IPS DF 19.7 (cell line): ENCODE data around the gene NKAIN1.
"Not testable (repeated sequence)": the region's sequence is repeated elsewhere in the genome, so short reads cannot be mapped to it uniquely, and the experiment has no call there.

Source experiments
- DNase-seq: peaks from one replicate; pipeline ENCODE4 v3.0.0-alpha.2; 2013; ENCODE audit warnings: low read depth, low spot score

Gene NKAIN1

GRCh38 chr1:31198150-31198549 lies 41.5 kb downstream of the NKAIN1 start:
- no peak for DNase-seq

GRCh38 chr1:31196685-31197084 lies 43.0 kb downstream of the NKAIN1 start:
- no peak for DNase-seq

GRCh38 chr1:31195267-31195666 lies 44.4 kb downstream of the NKAIN1 start:
- DNase-seq: not testable (repeated sequence)

GRCh38 chr1:31193729-31194128 lies 46.0 kb downstream of the NKAIN1 start:
- no peak for DNase-seq

GRCh38 chr1:31191281-31191680 lies 48.4 kb downstream of the NKAIN1 start:
- no peak for DNase-seq

- DNase-seq: no peak
These were observed 49.7 kb downstream of the NKAIN1 start for GRCh38 chr1:31189696-31190674.

GRCh38 chr1:31183927-31184554 lies 55.6 kb downstream of the NKAIN1 start:
- DNase-seq: no peak

- no peak for DNase-seq
These were observed 56.6 kb downstream of the NKAIN1 start for GRCh38 chr1:31183126-31183525.

GRCh38 chr1:31182352-31182751 lies 57.3 kb downstream of the NKAIN1 start:
- no peak for DNase-seq

GRCh38 chr1:31181515-31182343 lies 58.0 kb downstream of the NKAIN1 start:
- no peak for DNase-seq

- no peak for DNase-seq
These were observed 59.3 kb downstream of the NKAIN1 start for GRCh38 chr1:31180338-31180737.

GRCh38 chr1:31176291-31176690 lies 63.4 kb downstream of the NKAIN1 start:
- DNase-seq: not testable (repeated sequence)

GRCh38 chr1:31170486-31170735 lies 69.3 kb downstream of the NKAIN1 start:
- no peak for DNase-seq

- no peak for DNase-seq
These were observed 73.2 kb downstream of the NKAIN1 start for GRCh38 chr1:31166462-31166861.

- no peak for DNase-seq
These were observed 75.4 kb downstream of the NKAIN1 start for GRCh38 chr1:31164291-31164690.

- no peak for DNase-seq
These were observed 75.8 kb downstream of the NKAIN1 start for GRCh38 chr1:31163866-31164265.

GRCh38 chr1:31161571-31161970 lies 78.1 kb downstream of the NKAIN1 start:
- DNase-seq: no peak

- no peak for DNase-seq
These were observed 79.6 kb downstream of the NKAIN1 start for GRCh38 chr1:31159869-31160611.

- DNase-seq: no peak
These were observed 80.4 kb downstream of the NKAIN1 start for GRCh38 chr1:31159323-31159722.

GRCh38 chr1:31155216-31155806 lies 84.4 kb downstream of the NKAIN1 start:
- DNase-seq: no peak

- DNase-seq: peak; percentile 76
These were observed 85.0 kb downstream of the NKAIN1 start for GRCh38 chr1:31154632-31155215.
